SU-DHL-6 (cell line): ENCODE data around the gene PPIA.

Experiments
- EZH2phosphoT487 ChIP-seq: fragments of 200-600 bp; sonication (generic), shearing (Covaris generic); conservative IDR thresholded peaks from 2 replicates; pipeline ENCODE4 v1.6.1; 2018; ENCODE audit warnings: mild to moderate bottlenecking, antibody characterized with exemption, low read length, moderate library complexity, mixed read lengths
- TF ChIP-seq, protein P1 (sequence below): fragments of 200-600 bp; sonication (generic); IDR thresholded peaks from one replicate; pipeline ENCODE4 v1.5.1; 2017; ENCODE audit warnings: antibody characterized with exemption, mild to moderate bottlenecking, low read length, moderate library complexity; ENCODE audit not compliant: insufficient read depth, poor library complexity, severe bottlenecking

DNA sequence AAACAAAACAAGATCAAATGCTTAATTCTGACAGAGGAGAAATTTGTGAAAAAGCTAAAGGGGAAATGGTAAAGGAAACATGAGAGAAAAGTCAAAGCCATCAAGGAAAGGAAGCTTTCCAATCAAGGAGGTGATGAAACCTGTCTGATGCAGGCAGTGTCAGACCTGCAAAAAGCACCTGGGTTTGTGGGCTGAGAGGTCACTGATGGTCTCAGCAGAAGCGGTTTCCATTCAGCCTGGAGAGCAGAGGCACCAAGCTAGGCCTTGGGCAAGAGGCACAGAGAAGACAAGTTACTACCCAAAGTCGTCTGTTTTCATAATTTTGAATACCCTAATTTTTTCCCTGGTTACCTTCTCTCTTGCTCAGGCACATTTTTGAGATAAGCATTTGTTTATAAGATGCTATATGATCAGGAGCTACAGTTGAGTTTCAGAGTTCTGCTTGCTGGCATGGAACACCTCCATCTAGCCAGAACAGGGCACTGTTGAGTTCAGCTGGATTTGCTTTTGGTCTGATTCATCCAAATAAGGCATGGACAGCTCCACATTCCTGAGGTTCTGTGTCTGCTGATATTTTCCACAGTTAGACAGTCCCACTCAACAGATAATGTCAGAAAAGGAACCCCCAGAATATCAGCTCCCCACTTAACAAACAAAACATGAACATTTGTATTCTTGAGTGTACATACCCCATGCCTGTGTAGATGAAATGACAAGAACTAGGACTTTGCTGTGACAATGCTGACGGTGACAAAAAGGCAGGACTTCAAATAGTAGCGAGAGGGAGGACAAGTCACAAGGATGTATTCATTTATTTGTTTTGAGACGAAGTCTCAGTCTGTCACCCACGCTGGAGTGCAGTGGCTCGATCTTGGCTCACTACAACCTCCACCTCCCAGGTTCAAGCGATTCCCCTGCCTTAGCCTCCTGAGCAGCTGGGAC lies 4.9 kb upstream of the PPIA start:
- TF ChIP-seq, protein P1, sequence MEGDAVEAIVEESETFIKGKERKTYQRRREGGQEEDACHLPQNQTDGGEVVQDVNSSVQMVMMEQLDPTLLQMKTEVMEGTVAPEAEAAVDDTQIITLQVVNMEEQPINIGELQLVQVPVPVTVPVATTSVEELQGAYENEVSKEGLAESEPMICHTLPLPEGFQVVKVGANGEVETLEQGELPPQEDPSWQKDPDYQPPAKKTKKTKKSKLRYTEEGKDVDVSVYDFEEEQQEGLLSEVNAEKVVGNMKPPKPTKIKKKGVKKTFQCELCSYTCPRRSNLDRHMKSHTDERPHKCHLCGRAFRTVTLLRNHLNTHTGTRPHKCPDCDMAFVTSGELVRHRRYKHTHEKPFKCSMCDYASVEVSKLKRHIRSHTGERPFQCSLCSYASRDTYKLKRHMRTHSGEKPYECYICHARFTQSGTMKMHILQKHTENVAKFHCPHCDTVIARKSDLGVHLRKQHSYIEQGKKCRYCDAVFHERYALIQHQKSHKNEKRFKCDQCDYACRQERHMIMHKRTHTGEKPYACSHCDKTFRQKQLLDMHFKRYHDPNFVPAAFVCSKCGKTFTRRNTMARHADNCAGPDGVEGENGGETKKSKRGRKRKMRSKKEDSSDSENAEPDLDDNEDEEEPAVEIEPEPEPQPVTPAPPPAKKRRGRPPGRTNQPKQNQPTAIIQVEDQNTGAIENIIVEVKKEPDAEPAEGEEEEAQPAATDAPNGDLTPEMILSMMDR = no peak
- no peak for TF ChIP-seq EZH2phosphoT487
